Prostate gland (tissue), 2 donors: Measurements from ENCODE around the gene BBC3. TPM values are rescaled to one million over a fixed set of nuclear protein-coding genes. Genes with fewer than 3 reads are reported as not detected.
A peak's percentile ranks its signal among the peaks of the same experiment; 100 is the strongest.

ENCODE experiments used
- DNase-seq: peaks from one replicate; pipeline ENCODE4 v3.0.0-alpha.2; 2019; ENCODE audit warnings: low spot score
- H3K27ac ChIP-seq, 2 donors: fragments of 200-600 bp; sonication (generic); 2 replicates each; pipeline ENCODE4 v1.5.1; 2017 to 2019
- H3K27me3 ChIP-seq: fragments of 200-600 bp; sonication (generic); replicated peaks from 2 replicates; pipeline ENCODE4 v1.5.1; 2019; ENCODE audit not compliant: insufficient read depth
- H3K36me3 ChIP-seq, 2 donors: fragments of 200-600 bp; sonication (generic); 1 replicate in 1 of 2; 2 replicates in 1 of 2; pipeline versions ENCODE4 v1.5.1 to v1.8.1; 2017 to 2019
- H3K4me1 ChIP-seq: fragments of 200-600 bp; sonication (generic); replicated peaks from 2 replicates; pipeline ENCODE4 v1.5.1; 2019
- H3K4me3 ChIP-seq, 2 donors: fragments of 200-600 bp; sonication (generic); 2 replicates each; pipeline ENCODE4 v1.5.1; 2017 to 2019
- H3K9me3 ChIP-seq: fragments of 200-600 bp; sonication (generic); 2 replicates; pipeline ENCODE4 v1.5.1; 2017
- POLR2A ChIP-seq: fragments of 450-650 bp; IDR thresholded peaks from one replicate; pipeline ENCODE4 v1.6.1; 2016; ENCODE audit warnings: antibody characterized with exemption, mild to moderate bottlenecking
- POLR2AphosphoS5 ChIP-seq: sonication (generic); formaldehyde crosslinking; IDR thresholded peaks from one replicate; pipeline ENCODE4 v1.6.1; 2017; ENCODE audit warnings: antibody characterized with exemption
- WGBS: methylation state at CpG from one replicate; pipeline ENCODE4 v1.1.5; 2018; 5-methylcytosine and 5-hydroxymethylcytosine counted together
- intact Hi-C: fragments of 100-400 bp; cut with DNase I; formaldehyde crosslinking; loops from one replicate; pipeline ENCODE4 v1.14.2; 2022
- total RNA-seq, 2 donors: library from RNA; depleted of rRNA; stranded (reverse); fragments of >200 nt; gene quantifications; one replicate each; pipeline ENCODE4 v1.1.0, GENCODE V29; 2016
- TF ChIP-seq, protein P1 (sequence below), 4 experiments: fragments of 200-600 bp in 2 of 4; fragments of 450-650 bp in 2 of 4; sonication (generic) in 2 of 4; IDR thresholded peaks; 1 replicate in 3 of 4; 2 replicates in 1 of 4; pipeline ENCODE4 v1.5.1; 2016 to 2019; ENCODE audit warnings: antibody characterized with exemption in 4 of 4, mild to moderate bottlenecking in 2 of 4, moderate library complexity in 2 of 4

BBC3 gene
- total RNA-seq, 2 donors from 2014 or later = 11.1 to 12.8 TPM

DNA sequence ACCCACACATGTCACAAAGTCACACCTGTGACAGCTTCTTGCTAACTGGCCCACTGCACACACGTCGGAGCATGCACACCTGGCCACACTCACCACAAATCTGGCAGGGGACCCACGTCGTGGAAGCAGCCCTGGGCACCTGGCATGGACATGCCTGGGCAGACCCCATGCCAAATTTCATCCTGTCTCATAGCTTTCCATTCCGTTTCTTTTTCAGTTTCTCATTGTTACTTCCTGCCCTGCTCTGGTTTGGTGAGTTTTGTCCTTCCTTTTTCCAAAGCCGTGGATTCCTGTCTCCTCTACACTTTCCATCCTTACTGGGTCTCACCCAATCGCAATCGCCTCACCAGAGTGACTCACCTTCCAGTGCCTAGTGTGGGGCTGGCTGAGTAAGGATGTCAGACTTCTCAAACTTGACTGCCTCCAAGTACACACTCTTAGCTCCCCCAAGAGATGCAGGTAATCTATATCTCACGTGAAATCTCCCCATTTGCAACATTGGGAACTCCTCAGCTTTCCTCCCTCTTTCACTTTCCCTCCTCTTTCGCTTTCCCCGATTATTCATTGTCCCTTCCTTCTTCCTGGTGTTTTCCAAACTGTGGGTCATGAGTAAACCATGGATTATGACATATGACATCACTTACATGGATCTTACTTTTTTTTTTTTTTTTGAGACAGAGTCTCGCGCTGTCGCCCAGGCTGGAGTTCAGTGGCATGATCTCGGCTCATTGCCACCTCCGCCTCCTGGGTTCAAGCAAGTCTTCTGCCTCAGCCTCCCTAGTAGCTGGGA lies 1.6 kb upstream of the BBC3 start:
- no peaks in the 10 kb centered on the region for H3K27me3 ChIP-seq
- peak; percentile 65 for DNase-seq
- H3K4me3 ChIP-seq = no peak overlapping the region
- 27% methylated on average over 16 of the region's 16 CpGs for whole genome bisulfite sequencing
- H3K27ac ChIP-seq = peak overlapping the region; percentile 79 to 84
- H3K36me3 ChIP-seq = no peaks in the 10 kb centered on the region
- intact Hi-C loops = no loop called here
- TF ChIP-seq POLR2A (no peak), POLR2AphosphoS5 (peak; percentile 35)
- peaks cover 3% of the 10 kb centered on the region for H3K4me1 ChIP-seq
- no peaks in the 10 kb centered on the region for H3K9me3 ChIP-seq

DNA sequence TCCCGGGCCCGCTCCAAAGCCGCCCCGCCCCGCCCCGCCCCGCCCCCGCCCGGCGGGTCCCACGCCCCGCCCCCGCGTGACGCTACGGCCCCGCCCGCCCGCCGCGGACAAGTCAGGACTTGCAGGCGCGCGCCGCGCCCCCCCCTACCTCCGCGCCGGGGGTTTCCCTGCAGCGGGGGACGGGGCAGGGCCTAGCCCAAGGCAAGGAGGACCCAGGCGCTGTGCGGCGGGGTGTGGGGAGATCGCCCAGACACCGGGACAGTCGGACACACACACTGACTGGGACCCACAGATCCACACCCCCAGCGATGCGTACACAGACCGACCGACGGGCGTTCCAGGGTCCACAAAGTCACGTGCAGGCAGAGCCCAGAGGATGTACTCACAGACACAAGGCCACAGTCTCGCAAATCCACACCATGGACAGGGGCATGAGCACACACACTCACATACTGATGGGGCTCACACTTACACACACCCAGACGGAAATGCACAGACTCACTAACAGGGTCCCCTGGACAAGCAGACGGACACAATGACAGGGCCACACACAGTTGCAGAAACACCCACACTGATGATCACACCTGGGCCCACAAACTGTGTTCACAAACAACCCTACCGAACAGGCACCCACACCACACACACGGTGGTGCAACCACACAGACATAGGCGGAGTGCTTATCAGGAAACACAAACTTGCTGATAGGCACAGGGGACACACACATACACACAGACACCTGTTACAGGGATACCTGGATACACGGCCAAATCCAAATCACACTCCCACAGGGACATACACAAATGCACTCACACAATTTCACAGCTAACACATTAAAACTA lies 436 bp upstream of the BBC3 start:
- no peaks in the 10 kb centered on the region for H3K9me3 ChIP-seq
- peaks cover 10% of the 10 kb centered on the region for H3K4me1 ChIP-seq
- DNase-seq = peak; percentile 82
- peak; percentile 15 for TF ChIP-seq POLR2A
- TF ChIP-seq POLR2AphosphoS5 = peak; percentile 43
- TF ChIP-seq, protein P1, sequence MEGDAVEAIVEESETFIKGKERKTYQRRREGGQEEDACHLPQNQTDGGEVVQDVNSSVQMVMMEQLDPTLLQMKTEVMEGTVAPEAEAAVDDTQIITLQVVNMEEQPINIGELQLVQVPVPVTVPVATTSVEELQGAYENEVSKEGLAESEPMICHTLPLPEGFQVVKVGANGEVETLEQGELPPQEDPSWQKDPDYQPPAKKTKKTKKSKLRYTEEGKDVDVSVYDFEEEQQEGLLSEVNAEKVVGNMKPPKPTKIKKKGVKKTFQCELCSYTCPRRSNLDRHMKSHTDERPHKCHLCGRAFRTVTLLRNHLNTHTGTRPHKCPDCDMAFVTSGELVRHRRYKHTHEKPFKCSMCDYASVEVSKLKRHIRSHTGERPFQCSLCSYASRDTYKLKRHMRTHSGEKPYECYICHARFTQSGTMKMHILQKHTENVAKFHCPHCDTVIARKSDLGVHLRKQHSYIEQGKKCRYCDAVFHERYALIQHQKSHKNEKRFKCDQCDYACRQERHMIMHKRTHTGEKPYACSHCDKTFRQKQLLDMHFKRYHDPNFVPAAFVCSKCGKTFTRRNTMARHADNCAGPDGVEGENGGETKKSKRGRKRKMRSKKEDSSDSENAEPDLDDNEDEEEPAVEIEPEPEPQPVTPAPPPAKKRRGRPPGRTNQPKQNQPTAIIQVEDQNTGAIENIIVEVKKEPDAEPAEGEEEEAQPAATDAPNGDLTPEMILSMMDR (IDR thresholded peaks at IDR 0.05) = no peak
- 15% methylated on average over 20 of the region's 51 CpGs for WGBS
- peak overlapping the region; percentile 76 to 85 for H3K4me3 ChIP-seq
- no peaks in the 10 kb centered on the region for H3K27me3 ChIP-seq
- intact Hi-C loops = no loop called here
- H3K27ac ChIP-seq = peak overlapping the region; percentile 79 to 84
- no peaks in the 10 kb centered on the region for H3K36me3 ChIP-seq

DNA sequence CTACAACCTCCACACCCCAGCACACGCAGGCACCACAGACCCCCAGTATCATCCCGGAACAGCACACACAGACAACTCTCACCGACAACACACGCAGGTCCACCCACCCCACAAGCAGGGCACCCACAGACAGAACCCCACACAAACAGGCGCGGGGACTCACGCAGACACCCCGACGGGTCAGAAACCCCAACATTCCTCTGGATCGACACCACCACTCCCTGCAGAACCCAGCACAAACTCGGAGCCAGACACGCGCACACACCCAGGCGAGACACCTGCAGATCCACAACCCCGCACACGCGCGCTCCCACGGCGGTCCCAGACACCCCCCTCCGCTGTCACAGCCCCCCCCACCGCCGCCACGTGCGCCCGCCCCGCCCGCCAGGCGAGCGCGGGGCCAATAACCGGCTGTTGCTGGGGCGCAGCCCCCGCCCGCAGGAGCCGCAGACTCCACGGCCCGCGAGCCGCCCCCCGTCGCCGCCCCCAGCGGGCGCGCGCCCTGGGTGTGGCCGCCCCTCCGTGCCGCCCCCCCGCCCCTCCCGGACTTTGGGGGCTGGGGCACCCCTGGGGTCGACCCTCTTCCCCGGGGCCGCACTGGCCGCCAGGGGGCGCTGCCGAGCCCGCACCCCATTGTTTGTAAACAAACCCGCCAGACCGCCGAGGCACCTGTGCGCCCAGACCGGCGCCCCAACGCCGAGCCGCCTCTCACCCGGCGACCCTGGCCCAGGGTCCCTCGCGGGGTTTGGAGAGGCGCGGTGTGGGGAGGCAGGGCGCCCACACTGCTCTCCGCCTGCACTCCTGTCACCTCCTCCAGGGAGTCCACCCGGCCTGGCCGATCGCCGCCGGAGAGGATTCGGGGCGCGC lies 712 bp downstream of the BBC3 start:
- H3K36me3 ChIP-seq = no peaks in the 10 kb centered on the region
- H3K9me3 ChIP-seq = no peaks in the 10 kb centered on the region
- H3K27me3 ChIP-seq = no peaks in the 10 kb centered on the region
- TF ChIP-seq POLR2AphosphoS5 = no peak
- TF ChIP-seq, protein P1 (IDR thresholded peaks at IDR 0.05) = peak; percentile 84 to 91 (median 88)
- peaks cover 12% of the 10 kb centered on the region for H3K4me1 ChIP-seq
- no peak for DNase-seq
- 2% methylated on average over 36 of the region's 84 CpGs for WGBS
- peak overlapping the region; percentile 76 to 85 for H3K4me3 ChIP-seq
- H3K27ac ChIP-seq = peak overlapping the region; percentile 84 to 99
- intact Hi-C loops = no loop called here

DNA sequence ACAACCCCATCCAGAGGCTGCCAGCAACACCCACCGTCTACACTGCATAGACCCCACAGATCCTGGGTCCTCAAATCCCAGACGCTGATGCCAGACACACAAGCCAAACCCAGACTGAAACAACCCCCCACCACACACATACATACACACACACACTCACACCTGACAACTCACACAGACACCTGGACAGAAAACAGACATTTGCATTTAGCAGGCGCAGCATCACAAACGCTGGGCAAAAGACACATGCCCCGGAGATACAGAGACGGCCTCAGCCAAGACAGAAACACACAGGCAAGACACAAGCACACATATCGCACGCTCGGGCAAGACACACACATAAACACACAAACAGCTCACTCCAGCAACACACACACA lies 1.3 kb downstream of the BBC3 start:
- no peaks in the 10 kb centered on the region for H3K27me3 ChIP-seq
- H3K4me3 ChIP-seq = peak overlapping the region; percentile 76 to 85
- H3K36me3 ChIP-seq = no peaks in the 10 kb centered on the region
- intact Hi-C loops = no loop called here
- no peaks in the 10 kb centered on the region for H3K9me3 ChIP-seq
- WGBS = 11% methylated on average over 9 of the region's 9 CpGs
- peaks cover 12% of the 10 kb centered on the region for H3K4me1 ChIP-seq
- TF ChIP-seq, protein P1 (IDR thresholded peaks at IDR 0.05) = no peak
- TF ChIP-seq POLR2AphosphoS5 (no peak), POLR2A (no peak)
- DNase-seq = no peak
- peak overlapping the region; percentile 84 to 99 for H3K27ac ChIP-seq
